Measurements from ENCODE around the gene SLC66A3. TPM values are rescaled to one million over a fixed set of nuclear protein-coding genes. Genes with fewer than 3 reads are reported as not detected.

SLC66A3 gene
- 39.4 and 42.6 TPM in 2 replicates for total RNA-seq
- 18.0 TPM for polyA plus RNA-seq (2012)

DNA sequence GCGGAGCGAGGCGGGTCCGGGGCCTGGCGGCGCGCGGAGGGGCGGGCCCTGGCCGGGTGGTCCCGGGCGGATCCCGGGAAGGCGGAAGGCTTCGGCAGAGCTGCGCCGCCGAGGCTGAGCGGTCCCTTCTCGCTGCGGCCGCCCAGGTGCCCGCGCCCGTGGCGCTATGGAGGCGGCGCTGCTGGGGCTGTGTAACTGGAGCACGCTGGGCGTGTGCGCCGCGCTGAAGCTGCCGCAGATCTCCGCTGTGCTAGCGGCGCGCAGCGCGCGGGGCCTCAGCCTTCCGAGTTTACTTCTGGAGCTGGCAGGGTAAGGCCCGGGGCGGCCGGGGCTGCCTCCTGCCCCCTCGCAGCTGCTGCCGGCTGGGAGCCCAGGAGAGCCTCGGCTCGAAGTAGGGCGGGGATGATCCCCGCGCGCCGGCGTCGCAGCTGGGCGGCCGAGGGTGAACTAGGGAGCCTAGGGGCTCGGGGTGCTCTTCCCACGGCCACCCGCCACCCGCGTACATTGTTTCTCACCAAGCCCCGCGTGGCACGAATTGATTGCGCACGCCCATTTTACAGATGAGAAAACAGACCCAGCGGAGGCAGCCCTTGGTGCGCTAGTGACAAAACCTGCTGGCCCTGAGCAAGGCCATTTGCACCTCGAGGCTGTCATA, at the start of gene SLC66A3:
TSS of gene SLC66A3 (plus strand) at position 87 of the 655 bp plus-strand sequence. CDS start at position 167, 80 bp downstream.
- DNase-seq (ENCODE audit: low read depth) = peak; percentile 88

GRCh38 chr2:11109002-11109401, 46.3 kb upstream of the SLC66A3 start:
- no peak for DNase-seq (ENCODE audit: low read depth)

- DNase-seq (ENCODE audit: low read depth) = no peak
Observed at GRCh38 chr2:11112870-11113428, 42.3 kb upstream of the SLC66A3 start.

DNA sequence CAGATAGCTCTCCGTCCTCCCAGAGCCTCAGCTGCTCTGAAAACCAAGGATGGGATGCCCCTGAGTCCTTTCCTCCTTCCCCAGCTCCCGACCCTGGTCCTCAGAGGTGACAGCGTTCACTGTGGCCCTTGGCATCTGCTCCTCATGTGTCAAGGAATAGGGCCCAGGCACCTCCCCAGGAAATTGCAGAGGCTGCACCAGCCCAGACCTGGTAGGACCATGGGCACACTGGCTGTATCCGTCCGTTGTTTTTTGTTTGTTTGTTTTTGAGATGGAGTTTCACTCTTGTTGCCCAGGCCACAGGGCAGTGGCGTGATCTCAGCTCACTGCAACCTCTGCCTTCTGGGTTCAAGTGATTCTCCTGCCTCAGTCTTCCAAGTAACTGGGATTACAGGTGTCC, 37.5 kb upstream of the SLC66A3 start:
- DNase-seq (ENCODE audit: low read depth) = no peak

GRCh38 chr2:11118761-11119160, 36.5 kb upstream of the SLC66A3 start:
- no peak for DNase-seq (ENCODE audit: low read depth)

- DNase-seq (ENCODE audit: low read depth) = no peak
Observed at GRCh38 chr2:11121099-11121822, 34.0 kb upstream of the SLC66A3 start.

GRCh38 chr2:11121823-11122155, 33.5 kb upstream of the SLC66A3 start:
- no peak for DNase-seq (ENCODE audit: low read depth)

DNA sequence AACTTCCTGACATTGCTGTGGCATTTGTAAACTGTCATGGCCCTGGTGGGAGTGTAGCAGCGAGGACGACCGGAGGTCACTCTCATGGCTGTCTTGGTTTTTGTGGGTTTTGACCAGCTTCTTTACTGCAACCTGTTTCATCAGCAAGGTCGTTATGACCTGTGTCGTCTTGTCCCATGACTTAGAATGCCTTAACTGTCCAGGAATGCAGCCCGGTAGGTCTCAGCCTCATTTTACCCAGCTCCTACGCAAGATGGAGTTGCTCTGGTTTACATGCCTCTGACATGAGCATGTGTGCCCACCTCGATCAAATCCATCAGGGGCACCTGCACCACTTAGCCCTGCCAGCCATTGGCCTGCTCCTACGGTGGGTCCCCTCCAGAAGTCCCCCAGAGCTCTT, 32.9 kb upstream of the SLC66A3 start:
- no peak for DNase-seq (ENCODE audit: low read depth)

GRCh38 chr2:11123001-11123809, 32.1 kb upstream of the SLC66A3 start:
- DNase-seq (ENCODE audit: low read depth) = no peak

DNA sequence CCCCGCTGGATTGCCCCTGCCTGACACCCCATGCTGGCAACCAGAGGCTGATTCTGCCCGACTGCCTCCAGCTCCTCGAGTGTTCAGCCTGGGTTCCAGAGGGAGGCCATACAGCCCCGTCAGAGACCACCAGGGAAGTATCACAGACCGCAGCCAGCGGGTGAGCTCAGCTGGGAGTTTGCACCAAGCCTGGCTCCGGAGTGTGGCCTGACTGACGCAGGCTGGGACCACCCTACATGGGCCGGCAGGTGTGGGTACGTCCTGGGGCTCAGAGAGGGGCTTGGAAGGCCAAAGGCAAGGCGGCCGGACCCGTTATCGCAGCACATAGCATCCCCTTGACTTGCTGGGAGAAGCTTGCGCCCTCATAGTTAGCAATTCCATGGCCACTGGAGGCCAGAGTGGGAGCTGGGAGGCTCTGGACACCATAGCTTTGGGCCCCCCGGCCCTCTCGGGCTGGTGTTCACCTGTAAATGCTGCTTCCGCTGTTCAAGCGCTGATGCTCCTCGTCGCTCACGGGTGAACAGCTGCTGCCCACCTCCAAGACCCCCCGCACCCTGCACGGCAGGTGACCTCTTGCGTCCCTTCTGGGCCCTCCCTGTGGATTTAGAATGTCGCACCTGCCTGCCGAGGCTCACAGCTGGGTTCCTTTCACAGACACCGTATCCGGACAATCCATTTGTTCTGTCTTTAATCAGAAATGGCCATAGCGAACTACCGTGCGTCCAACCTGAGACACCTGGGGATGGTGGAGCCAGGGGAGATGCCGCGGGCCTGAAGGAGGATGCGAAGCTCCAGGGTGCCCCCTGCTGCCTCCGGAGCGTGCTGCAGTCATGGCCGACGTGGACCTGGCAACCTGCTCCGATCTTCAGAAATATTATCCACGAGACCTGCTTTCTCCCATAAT, 31.2 kb upstream of the SLC66A3 start:
- DNase-seq (ENCODE audit: low read depth) = peak; percentile 48

DNA sequence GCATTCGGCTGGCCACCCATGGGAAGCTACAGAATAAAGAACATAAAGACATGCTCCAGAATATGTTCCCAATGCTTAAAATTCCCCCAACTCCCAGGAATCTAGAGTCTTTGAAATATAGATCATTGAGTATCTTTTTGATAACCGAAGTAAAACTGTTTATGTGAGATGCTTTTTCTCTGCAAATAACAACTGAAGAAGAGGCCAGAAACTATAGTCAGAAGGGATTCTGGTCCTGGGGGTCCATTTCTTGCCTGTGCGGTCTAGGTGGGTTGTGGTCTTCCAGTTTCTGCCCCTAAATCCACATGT, 30.6 kb upstream of the SLC66A3 start:
- DNase-seq (ENCODE audit: low read depth) = no peak

- DNase-seq (ENCODE audit: low read depth) = peak; percentile 43
Observed at GRCh38 chr2:11127761-11128160, 27.5 kb upstream of the SLC66A3 start.

DNA sequence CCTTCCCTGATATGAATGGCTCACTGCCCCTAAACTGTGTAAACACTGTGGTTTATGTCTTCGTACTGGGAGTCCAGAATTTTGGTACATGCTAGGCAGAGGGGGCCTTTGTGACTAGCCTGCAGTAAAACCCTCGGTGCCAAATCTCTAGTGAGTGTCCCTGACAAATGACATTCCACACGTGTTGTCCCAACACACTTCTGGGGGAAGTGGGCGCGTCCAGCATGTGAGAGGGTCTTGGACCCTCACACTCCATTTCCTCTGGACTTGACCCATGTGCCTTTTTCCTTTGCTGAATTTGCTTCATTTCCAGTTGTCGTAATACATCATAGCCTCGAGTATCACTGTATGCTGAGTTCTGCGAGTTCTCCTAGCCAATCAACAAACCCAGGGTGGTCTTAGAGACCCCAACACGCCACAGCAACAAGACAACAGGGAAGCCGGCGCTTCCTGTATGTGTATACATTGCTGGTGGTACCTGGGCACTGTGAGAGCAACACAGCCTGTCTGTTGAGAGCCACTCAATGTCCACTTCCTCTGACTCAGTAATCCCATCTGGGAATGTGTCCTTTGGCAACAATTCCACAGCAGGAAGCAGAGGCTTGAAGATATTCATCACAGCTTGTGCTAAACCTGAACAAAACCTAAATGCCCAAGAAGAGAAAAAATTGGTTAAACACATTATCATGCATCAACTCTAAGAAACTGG, 26.9 kb upstream of the SLC66A3 start:
- no peak for DNase-seq (ENCODE audit: low read depth)

DNA sequence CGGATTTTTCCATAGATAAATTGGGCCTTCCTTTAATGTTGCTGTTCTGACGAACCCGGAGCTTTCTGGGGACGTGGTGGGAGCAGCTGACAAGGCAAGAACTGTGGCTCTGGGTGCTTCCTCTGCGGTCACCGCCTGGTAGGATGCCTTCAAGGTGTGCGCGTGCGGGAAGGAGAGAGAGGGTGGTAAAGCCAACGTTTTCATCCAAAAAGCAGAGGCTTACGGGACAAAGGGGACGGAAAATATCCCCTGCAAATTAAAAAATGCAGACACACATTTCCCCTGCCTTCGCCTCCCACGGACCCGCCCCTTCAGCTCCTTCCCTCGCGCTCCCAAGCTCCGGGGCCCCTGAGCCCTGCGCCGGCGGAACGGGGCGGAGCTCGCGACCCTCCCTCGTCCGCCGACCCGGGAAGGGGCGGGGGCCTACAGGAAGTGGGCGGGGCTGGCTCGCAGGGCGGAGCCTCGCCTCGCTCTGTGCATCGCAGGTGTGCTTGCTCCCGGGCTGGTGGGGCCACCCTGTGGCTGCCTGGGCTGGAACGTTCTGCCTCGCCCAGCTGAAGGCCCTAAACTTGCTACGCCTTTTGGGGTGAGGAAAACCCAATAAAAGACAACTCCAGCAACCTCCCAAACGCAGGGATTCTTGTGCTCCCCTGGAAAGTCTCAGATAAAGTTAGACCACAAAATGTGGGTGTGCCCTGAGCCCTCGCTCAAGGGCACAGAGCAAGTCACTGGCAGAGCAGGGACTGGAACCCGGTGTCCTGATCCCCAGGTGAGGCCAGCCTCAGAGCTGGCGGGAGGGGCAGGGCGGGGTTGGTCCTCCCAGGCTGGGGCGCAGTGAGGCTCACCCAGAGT, 25.4 kb upstream of the SLC66A3 start:
- DNase-seq (ENCODE audit: low read depth) = no peak

DNA sequence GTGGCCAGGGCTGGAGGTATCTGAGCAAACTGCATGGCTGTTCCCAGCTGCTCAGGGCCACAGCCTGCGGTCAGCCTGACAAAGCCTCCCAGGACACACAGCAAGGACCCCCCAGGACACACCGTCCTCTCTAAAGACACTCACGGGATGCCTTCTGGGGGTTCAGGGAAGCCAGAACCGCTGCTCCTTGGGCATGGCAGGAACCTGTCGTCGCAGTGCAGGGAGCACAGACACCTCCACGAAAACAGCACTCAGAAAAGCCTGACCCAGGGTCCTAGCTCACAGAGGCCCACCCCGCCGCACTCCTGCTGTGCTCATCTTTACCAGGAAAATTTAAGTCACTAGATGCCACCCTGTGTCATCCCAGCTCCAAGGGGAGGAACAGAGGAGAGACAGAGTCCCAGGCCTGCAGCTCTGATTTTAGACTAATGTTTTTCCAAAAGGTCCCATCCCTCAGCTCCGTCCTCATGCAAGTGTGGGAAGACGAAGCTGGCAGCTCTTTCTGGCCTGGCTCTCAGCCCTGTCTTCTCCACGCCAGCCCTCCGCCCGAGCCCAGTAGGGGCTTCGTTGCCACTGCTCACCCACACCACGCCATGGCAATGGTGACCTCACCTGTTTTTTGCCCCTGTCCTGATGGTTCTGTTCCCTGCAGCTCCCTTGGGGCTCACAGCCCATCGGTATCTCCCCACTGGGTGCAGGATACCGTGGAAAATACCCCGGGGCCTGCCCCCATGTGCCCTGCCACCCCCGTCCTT, 23.9 kb upstream of the SLC66A3 start:
- DNase-seq (ENCODE audit: low read depth) = no peak

DNA sequence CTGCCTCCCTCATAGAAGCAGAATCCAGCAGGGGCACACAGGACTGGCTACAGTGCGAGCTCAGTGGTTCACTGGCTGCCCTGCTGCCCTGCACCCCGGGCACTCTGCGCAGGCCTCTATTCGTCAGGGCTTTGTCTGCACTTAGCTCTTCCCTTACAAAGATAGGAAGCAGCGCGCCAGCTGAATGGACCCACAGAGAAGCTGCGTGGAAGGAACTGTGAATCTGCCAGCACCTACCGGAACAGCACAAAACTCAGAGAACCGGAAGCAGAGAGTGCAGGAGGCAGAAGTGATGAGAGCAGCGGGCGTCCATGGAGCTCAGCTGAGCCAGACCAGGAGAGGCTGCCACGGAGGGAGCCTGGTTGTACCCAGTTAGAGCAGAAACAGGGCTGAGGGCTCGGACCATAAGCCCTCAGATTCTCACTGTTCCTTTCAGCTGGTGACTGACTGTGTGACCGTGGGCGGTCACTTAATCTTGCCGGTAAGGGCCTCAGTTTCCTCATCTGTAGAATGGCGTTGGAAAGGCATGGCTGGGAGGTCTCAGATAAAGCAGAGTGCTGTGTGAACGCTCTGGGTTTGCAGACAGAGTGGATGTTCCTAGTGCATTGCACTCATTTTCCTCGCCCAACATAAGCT, 23.1 kb upstream of the SLC66A3 start:
- DNase-seq (ENCODE audit: low read depth) = no peak

DNA sequence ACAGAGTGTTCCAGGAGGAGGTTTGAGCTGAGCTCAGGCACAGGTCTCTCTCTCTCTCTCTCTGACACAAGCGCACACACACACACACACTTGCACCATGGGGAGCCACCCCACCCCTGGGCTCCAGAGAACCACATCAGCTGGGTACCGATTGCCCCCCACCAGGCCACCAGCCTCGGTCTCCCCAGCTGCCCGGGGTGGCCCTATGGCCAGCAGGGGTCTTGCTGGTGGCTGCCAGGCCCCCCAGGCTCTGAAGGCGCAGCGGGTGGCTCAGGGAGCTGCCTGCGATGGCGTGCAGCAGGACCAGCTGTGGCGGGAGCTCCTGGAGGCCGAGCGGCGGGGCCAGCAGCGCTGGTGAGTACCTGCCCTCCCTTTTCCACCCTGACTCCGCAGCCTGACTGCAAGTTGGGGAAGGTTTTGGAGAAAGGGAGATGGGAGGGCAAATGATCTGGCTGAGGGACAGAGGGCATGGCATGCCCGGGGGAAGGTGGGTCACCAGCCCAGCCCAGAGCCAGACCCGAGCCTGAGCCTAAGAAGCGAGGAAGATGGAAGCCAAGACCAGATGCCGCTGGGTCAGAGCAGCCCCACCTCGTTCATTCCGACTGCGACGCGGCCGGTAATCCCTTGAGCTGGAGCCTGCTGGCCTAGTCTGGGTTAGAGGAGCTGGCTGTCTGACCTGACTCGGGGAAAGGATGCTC, 21.9 kb upstream of the SLC66A3 start:
- DNase-seq (ENCODE audit: low read depth) = no peak

- DNase-seq (ENCODE audit: low read depth) = no peak
Observed at GRCh38 chr2:11133936-11134320, 21.3 kb upstream of the SLC66A3 start.

Measured in myocyte (in vitro differentiated cells).